Gastrocnemius medialis (tissue), 4 donors: ENCODE data around the gene NPAS3.

Experiments
- POLR2A ChIP-seq, 2 donors: fragments of 450-650 bp; IDR thresholded peaks; one replicate each; pipeline ENCODE4 v1.6.1; 2017; ENCODE audit warnings: antibody characterized with exemption in 2 of 2, mild to moderate bottlenecking in 2 of 2, moderate library complexity in 2 of 2
- TF ChIP-seq, protein P1 (sequence below), 5 experiments: fragments of 450-650 bp in 3 of 5; fragments of 200-600 bp in 2 of 5; sonication (generic) in 2 of 5; IDR thresholded peaks in 4 of 5; conservative IDR thresholded peaks in 1 of 5; 1 replicate in 4 of 5; 2 replicates in 1 of 5; pipeline ENCODE4 v1.5.1; 2016 to 2019; ENCODE audit warnings: antibody characterized with exemption in 5 of 5, mild to moderate bottlenecking in 3 of 5, moderate library complexity in 3 of 5

- TF ChIP-seq, protein P1, sequence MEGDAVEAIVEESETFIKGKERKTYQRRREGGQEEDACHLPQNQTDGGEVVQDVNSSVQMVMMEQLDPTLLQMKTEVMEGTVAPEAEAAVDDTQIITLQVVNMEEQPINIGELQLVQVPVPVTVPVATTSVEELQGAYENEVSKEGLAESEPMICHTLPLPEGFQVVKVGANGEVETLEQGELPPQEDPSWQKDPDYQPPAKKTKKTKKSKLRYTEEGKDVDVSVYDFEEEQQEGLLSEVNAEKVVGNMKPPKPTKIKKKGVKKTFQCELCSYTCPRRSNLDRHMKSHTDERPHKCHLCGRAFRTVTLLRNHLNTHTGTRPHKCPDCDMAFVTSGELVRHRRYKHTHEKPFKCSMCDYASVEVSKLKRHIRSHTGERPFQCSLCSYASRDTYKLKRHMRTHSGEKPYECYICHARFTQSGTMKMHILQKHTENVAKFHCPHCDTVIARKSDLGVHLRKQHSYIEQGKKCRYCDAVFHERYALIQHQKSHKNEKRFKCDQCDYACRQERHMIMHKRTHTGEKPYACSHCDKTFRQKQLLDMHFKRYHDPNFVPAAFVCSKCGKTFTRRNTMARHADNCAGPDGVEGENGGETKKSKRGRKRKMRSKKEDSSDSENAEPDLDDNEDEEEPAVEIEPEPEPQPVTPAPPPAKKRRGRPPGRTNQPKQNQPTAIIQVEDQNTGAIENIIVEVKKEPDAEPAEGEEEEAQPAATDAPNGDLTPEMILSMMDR (IDR thresholded peaks at IDR 0.05 in 4 of 5, conservative IDR thresholded peaks at IDR 0.05 in 1 of 5) = no peak
- no peak for TF ChIP-seq POLR2A (IDR thresholded peaks at IDR 0.05)
Observed at GRCh38 chr14:33580231-33580749, 641.6 kb downstream of the NPAS3 start.
